Astrocyte of the cerebellum (primary cell): ENCODE results near the gene ATP5ME.

Source experiments
- DNase-seq: peaks from one replicate; pipeline ENCODE4 v3.0.0-alpha.2; 2011; ENCODE audit warnings: low read depth
- H3K4me3 ChIP-seq: 2 replicates; pipeline ENCODE4 v1.5.1; 2011; ENCODE audit warnings: mild to moderate bottlenecking, low read depth, low read length, moderate library complexity
- CTCF ChIP-seq: IDR thresholded peaks from 2 replicates; pipeline ENCODE4 v1.5.1; 2012; ENCODE audit warnings: low read length, low read depth, moderate library complexity, mild to moderate bottlenecking; ENCODE audit errors: missing control alignments
- in situ Hi-C: cut with HindIII; loops from 2 replicates; pipeline ENCODE4 v1.10.0; 2017; ENCODE audit warnings: low sequenced_read_pairs

The ATP5ME gene

GRCh38 chr4:626201-627091 is 47.6 kb downstream of the ATP5ME start:
- H3K4me3 ChIP-seq: no peak overlapping the region
- no peak for DNase-seq
- TF ChIP-seq CTCF: no peak
- in situ Hi-C loops: no loop called here

- no peak for DNase-seq
- in situ Hi-C loops: no loop called here
- H3K4me3 ChIP-seq: no peak overlapping the region
- no peak for TF ChIP-seq CTCF
Measured at GRCh38 chr4:625631-626161, 48.4 kb downstream of the ATP5ME start.

GRCh38 chr4:624705-625590 is 49.1 kb downstream of the ATP5ME start, which contains the start of gene PDE6B:
Gene PDE6B, plus strand, starts transcription at chr4:625573. Its CDS starts 54 bp downstream, at chr4:625627.
- no peak within 1 kb of the TSS for H3K4me3 ChIP-seq
- in situ Hi-C loops: no loop called here
- no peak for TF ChIP-seq CTCF
- DNase-seq: no peak

GRCh38 chr4:623914-624566 is 50.0 kb downstream of the ATP5ME start:
- in situ Hi-C loops: no loop called here
- no peak overlapping the region for H3K4me3 ChIP-seq
- no peak for DNase-seq
- no peak for TF ChIP-seq CTCF

- no peak overlapping the region for H3K4me3 ChIP-seq
- DNase-seq: no peak
- no peak for TF ChIP-seq CTCF
- in situ Hi-C loops: no loop called here
Measured at GRCh38 chr4:622996-623913, 50.8 kb downstream of the ATP5ME start.
